Ascending aorta (tissue), 2 donors: ENCODE data around the gene PRKAR1B. TPM values are rescaled to one million over a fixed set of nuclear protein-coding genes. Genes with fewer than 3 reads are reported as not detected.

Experiments used
- DNase-seq, 2 donors: peaks; one replicate each; pipeline ENCODE4 v3.0.0-alpha.2; 2019; ENCODE audit warnings: low spot score in 2 of 2
- H3K27ac ChIP-seq, 2 donors: fragments of 200-600 bp; sonication (generic); one replicate each; pipeline ENCODE4 v1.5.1; 2016 to 2017; ENCODE audit warnings: mild to moderate bottlenecking in 1 of 2
- H3K27me3 ChIP-seq: fragments of 200-600 bp; sonication (generic); one replicate; pipeline ENCODE4 v1.5.1; 2017
- H3K36me3 ChIP-seq, 2 donors: fragments of 200-600 bp; sonication (generic); one replicate each; pipeline ENCODE4 v1.5.1; 2016
- H3K4me1 ChIP-seq, 2 donors: fragments of 200-600 bp; sonication (generic); one replicate each; pipeline ENCODE4 v1.5.1; 2016 to 2017; ENCODE audit warnings: mild to moderate bottlenecking in 1 of 2
- H3K4me3 ChIP-seq, 2 donors: fragments of 200-600 bp; sonication (generic); one replicate each; pipeline ENCODE4 v1.5.1; 2016 to 2017; ENCODE audit warnings: mild to moderate bottlenecking in 1 of 2
- H3K9me3 ChIP-seq, 2 donors: fragments of 200-600 bp; sonication (generic); one replicate each; pipeline ENCODE4 v1.5.1; 2016
- CTCF ChIP-seq, 3 experiments: fragments of 200-600 bp in 2 of 3; fragments of 450-650 bp in 1 of 3; sonication (generic) in 2 of 3; IDR thresholded peaks; one replicate each; pipeline ENCODE4 v1.5.1; 2016 to 2019; ENCODE audit warnings: antibody characterized with exemption in 3 of 3, mild to moderate bottlenecking in 1 of 3, moderate library complexity in 1 of 3
- intact Hi-C: fragments of 100-400 bp; cut with DNase I; formaldehyde crosslinking; loops from one replicate; pipeline ENCODE4 v1.15.1; 2023
- total RNA-seq: library from RNA; depleted of rRNA; stranded (reverse); fragments of >200 nt; gene quantifications from one replicate; pipeline ENCODE4 v1.1.0, GENCODE V29; 2016

Gene PRKAR1B
- total RNA-seq, 1 donor from 2014 or later = 13.0 TPM

GRCh38 chr7:569071-569855, 157.8 kb downstream of the PRKAR1B start:
- H3K4me1 ChIP-seq = peaks cover 18 to 23% of the 10 kb centered on the region in 2 donors
- no peak for TF ChIP-seq CTCF (IDR thresholded peaks at IDR 0.05)
- no peaks in the 10 kb centered on the region for H3K36me3 ChIP-seq
- peak overlapping the region; percentile 17 to 68 for H3K27ac ChIP-seq
- H3K4me3 ChIP-seq = peak overlapping the region in 1 of 2 donors; percentile 39
- H3K27me3 ChIP-seq = no peaks in the 10 kb centered on the region
- H3K9me3 ChIP-seq = no peaks in the 10 kb centered on the region
- no peak for DNase-seq
- intact Hi-C loops = loop anchor here (2.0 kb wide), 1 partner anchor 18 kb away; no protein-coding TSS in a partner anchor

GRCh38 chr7:568031-568951, 158.8 kb downstream of the PRKAR1B start:
- H3K9me3 ChIP-seq = no peaks in the 10 kb centered on the region
- peak in 1 of 2 donors; percentile 76 for DNase-seq
- H3K27me3 ChIP-seq = no peaks in the 10 kb centered on the region
- peak overlapping the region; percentile 59 to 68 for H3K27ac ChIP-seq
- no peaks in the 10 kb centered on the region for H3K36me3 ChIP-seq
- intact Hi-C loops = loop anchor here (2.0 kb wide), 1 partner anchor 19 kb away; no protein-coding TSS in a partner anchor
- peak overlapping the region in 1 of 2 donors; percentile 39 for H3K4me3 ChIP-seq
- no peak for TF ChIP-seq CTCF (IDR thresholded peaks at IDR 0.05)
- peaks cover 12 to 20% of the 10 kb centered on the region in 2 donors for H3K4me1 ChIP-seq

GRCh38 chr7:567305-567883, 159.7 kb downstream of the PRKAR1B start:
- Histone ChIP-seq H3K4me3 (no peak overlapping the region), H3K27ac (peak overlapping the region in 1 of 2 donors; percentile 68), H3K27me3 (no peaks in the 10 kb centered on the region), H3K9me3 (no peaks in the 10 kb centered on the region), H3K36me3 (no peaks in the 10 kb centered on the region), H3K4me1 (peaks cover 12 to 20% of the 10 kb centered on the region in 2 donors)
- intact Hi-C loops = no loop called here
- TF ChIP-seq CTCF (IDR thresholded peaks at IDR 0.05) = no peak
- no peak for DNase-seq

GRCh38 chr7:566100-566499, 161.0 kb downstream of the PRKAR1B start:
- no peak overlapping the region for H3K4me3 ChIP-seq
- H3K9me3 ChIP-seq = no peaks in the 10 kb centered on the region
- no peaks in the 10 kb centered on the region for H3K36me3 ChIP-seq
- TF ChIP-seq CTCF (IDR thresholded peaks at IDR 0.05) = no peak
- no peak for DNase-seq
- no peaks in the 10 kb centered on the region for H3K27me3 ChIP-seq
- intact Hi-C loops = no loop called here
- peaks cover 12 to 20% of the 10 kb centered on the region in 2 donors for H3K4me1 ChIP-seq
- no peak overlapping the region for H3K27ac ChIP-seq

- TF ChIP-seq CTCF (IDR thresholded peaks at IDR 0.05) = no peak
- H3K27me3 ChIP-seq = no peaks in the 10 kb centered on the region
- no peaks in the 10 kb centered on the region for H3K9me3 ChIP-seq
- peaks cover 10 to 14% of the 10 kb centered on the region in 2 donors for H3K4me1 ChIP-seq
- no peak for DNase-seq
- no peaks in the 10 kb centered on the region for H3K36me3 ChIP-seq
- peak overlapping the region; percentile 9 to 44 for H3K27ac ChIP-seq
- intact Hi-C loops = no loop called here
- H3K4me3 ChIP-seq = no peak overlapping the region
Measured at GRCh38 chr7:564176-564865, 162.8 kb downstream of the PRKAR1B start.
